Body of pancreas (tissue), 4 donors: ENCODE data around the gene MTM1. TPM values are rescaled to one million over a fixed set of nuclear protein-coding genes. Genes with fewer than 3 reads are reported as not detected.

Source experiments
- ATAC-seq: fragments of 150-250 bp; one replicate; pipeline ENCODE4 v1.9.1; 2016
- DNase-seq, 4 donors: peaks; one replicate each; pipeline ENCODE4 v3.0.0-alpha.2; 2019
- H3K27ac ChIP-seq, 4 donors: fragments of 200-600 bp; sonication (generic); 1 replicate in 3 of 4; 2 replicates in 1 of 4; pipeline versions ENCODE4 v1.5.1 to v1.6.1; 2016 to 2019; ENCODE audit warnings: mild to moderate bottlenecking in 1 of 4, mixed read lengths in 1 of 4, moderate library complexity in 1 of 4
- H3K27me3 ChIP-seq, 2 donors: fragments of 200-600 bp; sonication (generic); one replicate each; pipeline ENCODE4 v1.6.0; 2016; ENCODE audit warnings: mild to moderate bottlenecking in 1 of 2
- H3K36me3 ChIP-seq, 2 donors: fragments of 200-600 bp; sonication (generic); replicated peaks in 1 of 2; 2 replicates each; pipeline ENCODE4 v1.5.1; 2016; ENCODE audit warnings: low read depth in 2 of 2; ENCODE audit not compliant: insufficient read depth in 1 of 2
- H3K4me1 ChIP-seq: fragments of 200-600 bp; sonication (generic); one replicate; pipeline ENCODE4 v1.6.0; 2016
- H3K4me3 ChIP-seq, 2 donors: fragments of 200-600 bp; sonication (generic); 1 replicate in 1 of 2; 2 replicates in 1 of 2; pipeline ENCODE4 v1.5.1; 2016 to 2019
- H3K9me3 ChIP-seq, 3 donors: fragments of 200-600 bp; sonication (generic); 1 replicate in 2 of 3; 2 replicates in 1 of 3; pipeline ENCODE4 v1.5.1; 2016
- CTCF ChIP-seq, 7 experiments: fragments of 450-650 bp in 4 of 7; fragments of 200-600 bp in 3 of 7; sonication (generic) in 3 of 7; IDR thresholded peaks; one replicate each; pipeline ENCODE4 v1.5.1; 2016 to 2019; ENCODE audit warnings: antibody characterized with exemption in 7 of 7
- POLR2A ChIP-seq, 3 donors: fragments of 450-650 bp; IDR thresholded peaks; one replicate each; pipeline ENCODE4 v1.6.1; 2016; ENCODE audit warnings: antibody characterized with exemption in 3 of 3, mild to moderate bottlenecking in 2 of 3
- WGBS, 2 donors: methylation state at CpG; one replicate each; pipeline ENCODE4 v1.1.5; 2017; 5-methylcytosine and 5-hydroxymethylcytosine counted together
- intact Hi-C: fragments of 100-400 bp; cut with DNase I; formaldehyde crosslinking; loops from one replicate; pipeline ENCODE4 v1.15.1; 2023
- total RNA-seq, 2 donors: library from RNA; depleted of rRNA; stranded (reverse); fragments of >200 nt; gene quantifications; one replicate each; pipeline ENCODE4 v1.1.0, GENCODE V29; 2016

The MTM1 gene
- total RNA-seq, 2 donors from 2014 or later, result 5.3 to 5.4 TPM

- Histone ChIP-seq H3K4me3 (no peak overlapping the region), H3K4me1 (peaks cover 18% of the 10 kb centered on the region), H3K36me3 (no peaks in the 10 kb centered on the region), H3K9me3 (no peaks in the 10 kb centered on the region), H3K27ac (no peak overlapping the region), H3K27me3 (no peaks in the 10 kb centered on the region)
- TF ChIP-seq CTCF (IDR thresholded peaks at IDR 0.05), result no peak
- TF ChIP-seq POLR2A (IDR thresholded peaks at IDR 0.05), result no peak
- no peak for DNase-seq
- intact Hi-C loops, result no loop called here
- 88 to 94% methylated on average over 7 to 12 of the region's 13 CpGs for WGBS, 2 donors
- ATAC-seq, result no peak
These were observed 24.9 kb upstream of the MTM1 start for GRCh38 chrX:150543230-150544155.

GRCh38 chrX:150544222-150544787 lies 24.1 kb upstream of the MTM1 start:
- TF ChIP-seq CTCF (IDR thresholded peaks at IDR 0.05), result peak in 1 of 7 experiments; percentile 9
- TF ChIP-seq POLR2A (IDR thresholded peaks at IDR 0.05), result no peak
- no peaks in the 10 kb centered on the region for H3K36me3 ChIP-seq
- H3K4me3 ChIP-seq, result no peak overlapping the region
- H3K27ac ChIP-seq, result no peak overlapping the region
- no peaks in the 10 kb centered on the region for H3K9me3 ChIP-seq
- WGBS, 2 donors, result 69 to 86% methylated on average over 6 to 11 of the region's 11 CpGs
- DNase-seq (peak in 1 of 4 donors; percentile 23), ATAC-seq (no peak)
- intact Hi-C loops, result no loop called here
- H3K27me3 ChIP-seq, result no peaks in the 10 kb centered on the region
- H3K4me1 ChIP-seq, result peaks cover 19% of the 10 kb centered on the region

GRCh38 chrX:150544835-150545770 lies 23.3 kb upstream of the MTM1 start:
- H3K27ac ChIP-seq, result no peak overlapping the region
- intact Hi-C loops, result no loop called here
- no peaks in the 10 kb centered on the region for H3K9me3 ChIP-seq
- H3K4me1 ChIP-seq, result peaks cover 19% of the 10 kb centered on the region
- DNase-seq, result no peak
- WGBS, 2 donors, result 68 to 75% methylated on average over 8 of the region's 8 CpGs
- no peaks in the 10 kb centered on the region for H3K27me3 ChIP-seq
- no peaks in the 10 kb centered on the region for H3K36me3 ChIP-seq
- no peak for TF ChIP-seq POLR2A (IDR thresholded peaks at IDR 0.05)
- TF ChIP-seq CTCF (IDR thresholded peaks at IDR 0.05), result no peak
- no peak overlapping the region for H3K4me3 ChIP-seq
- no peak for ATAC-seq

- no peak for TF ChIP-seq POLR2A (IDR thresholded peaks at IDR 0.05)
- TF ChIP-seq CTCF (IDR thresholded peaks at IDR 0.05), result no peak
- Histone ChIP-seq H3K27ac (no peak overlapping the region), H3K36me3 (no peaks in the 10 kb centered on the region), H3K9me3 (no peaks in the 10 kb centered on the region), H3K4me1 (peaks cover 19% of the 10 kb centered on the region), H3K27me3 (no peaks in the 10 kb centered on the region), H3K4me3 (no peak overlapping the region)
- WGBS, 2 donors, result 69 to 83% methylated on average over 8 of the region's 9 CpGs
- ATAC-seq, result no peak
- intact Hi-C loops, result no loop called here
- no peak for DNase-seq
These were observed 21.7 kb upstream of the MTM1 start for GRCh38 chrX:150546711-150547153.
